K562 (cell line): ENCODE data around the gene BTBD2. TPM values are rescaled to one million over a fixed set of nuclear protein-coding genes. Genes with fewer than 3 reads are reported as not detected.

ENCODE experiments used
- CEBPZ ChIP-seq: fragments of 150-350 bp; IDR thresholded peaks from 2 replicates; pipeline ENCODE4 v1.6.1; 2014; ENCODE audit warnings: low read depth, mild to moderate bottlenecking, low read length, borderline replicate concordance
- FIP1L1 ChIP-seq: fragments of 200-400 bp; formaldehyde crosslinking; IDR thresholded peaks from 2 replicates; pipeline ENCODE4 v1.6.1; 2018; ENCODE audit warnings: mild to moderate bottlenecking, low read depth, low read length; ENCODE audit not compliant: poor library complexity, severe bottlenecking
- MECOM ChIP-seq: fragments of 250-450 bp; sonication (Bioruptor Pico); IDR thresholded peaks from 2 replicates; pipeline ENCODE4 v1.8.0; 2022; ENCODE audit warnings: inconsistent platforms
- MITF ChIP-seq: IDR thresholded peaks from 2 replicates; pipeline ENCODE4 v1.6.1; 2014; ENCODE audit warnings: antibody characterized with exemption
- MYNN ChIP-seq, 2 experiments: sonication (generic); formaldehyde crosslinking in 1 of 2; IDR thresholded peaks; 2 replicates each; pipeline versions ENCODE4 v1.5.0 to v1.6.1; 2016 to 2020; ENCODE audit warnings: antibody characterized with exemption in 1 of 2, missing genetic modification reagents in 1 of 2
- RBM22 ChIP-seq: fragments of 200-400 bp; formaldehyde crosslinking; IDR thresholded peaks from 2 replicates; pipeline ENCODE4 v1.6.1; 2018; ENCODE audit warnings: low read length, low read depth; ENCODE audit not compliant: poor library complexity, severe bottlenecking
- TAL1 ChIP-seq: fragments of 450-650 bp; IDR thresholded peaks from 2 replicates; pipeline ENCODE4 v1.6.1; 2016; ENCODE audit warnings: mild to moderate bottlenecking
- ZBTB11 ChIP-seq, 3 experiments: fragments of 200-800 bp in 1 of 3; fragments of 250-450 bp in 1 of 3; fragments of 450-650 bp in 1 of 3; sonication (Bioruptor Pico) in 1 of 3; sonication (Bioruptor generic) in 1 of 3; formaldehyde crosslinking in 1 of 3; IDR thresholded peaks; 2 replicates each; pipeline versions ENCODE4 v1.6.1 to v1.8.0; 2016 to 2022; ENCODE audit warnings: mild to moderate bottlenecking in 2 of 3, missing genetic modification characterization in 2 of 3, missing compliant biosample characterization in 1 of 3, moderate library complexity in 1 of 3
- ZHX1 ChIP-seq: fragments of 150-350 bp; conservative IDR thresholded peaks from 2 replicates; pipeline ENCODE4 v1.6.1; 2014; ENCODE audit warnings: low read length
- ZNF146 ChIP-seq: IDR thresholded peaks from one replicate; pipeline ENCODE4 v1.6.1; 2018; ENCODE audit warnings: missing compliant biosample characterization; ENCODE audit not compliant: unreplicated experiment
- ZNF408 ChIP-seq: fragments of 250-450 bp; sonication (Bioruptor Pico); IDR thresholded peaks from 2 replicates; pipeline ENCODE4 v1.4.0; 2020; ENCODE audit warnings: low read depth, mild to moderate bottlenecking, moderate library complexity
- ZNF511 ChIP-seq: sonication (generic); formaldehyde crosslinking; IDR thresholded peaks from 2 replicates; pipeline ENCODE4 v1.8.0; 2022; ENCODE audit warnings: mild to moderate bottlenecking, missing genetic modification reagents
- polyA plus RNA-seq, 8 experiments: library from polyadenylated mRNA; depleted of rRNA in 4 of 8; stranded (reverse) in 5 of 8; unstranded in 3 of 8; fragments of >200 nt; fragmentation: Nextera tagmentation in 2 of 8; fragmentation: Illumina TruSeq in 1 of 8; extraction: Ambion mirVana in 2 of 8; extraction: Trizol in 1 of 8; gene quantifications; 2 replicates each; pipeline versions ENCODE4 v1.2.1 to v1.2.3, GENCODE V29; 2011 to 2014; ENCODE audit warnings: inconsistent platforms in 1 of 8, missing spikeins in 1 of 8
- total RNA-seq, 7 experiments: library from RNA; depleted of rRNA in 6 of 7; stranded (reverse); fragments of >200 nt in 6 of 7; fragmentation: Illumina TruSeq in 2 of 7; extraction: Trizol in 2 of 7; gene quantifications; 2 replicates each; pipeline versions ENCODE4 v1.2.1 to v1.2.3, GENCODE V29; 2011 to 2021; ENCODE audit warnings: low replicate concordance in 1 of 7

Gene BTBD2
- total and polyA plus RNA-seq, 9 of the 15 experiments (the other 6 are each of a cell fraction or from before 2014, with no cell fraction given) = 0.10 to 15.6 (median 6.9) TPM

GRCh38 chr19:1987197-1988187 lies 28.0 kb downstream of the BTBD2 start (continued):
- TF ChIP-seq RBM22 (peak; percentile 19), ZHX1 (no peak), MECOM (CRISPR knock-in tag) (no peak), MYNN (IDR thresholded peaks at IDR 0.05) (0 out of 2 replicates have a peak, but pooled peaks have one; percentile 20), MYNN (CRISPR knock-in tag; IDR thresholded peaks at IDR 0.05) (no peak), CEBPZ (no peak), ZBTB11 (CRISPR knock-in tag; IDR thresholded peaks at IDR 0.05) (no peak), FIP1L1 (no peak), ZNF511 (CRISPR knock-in tag) (no peak), TAL1 (no peak), ZNF146 (CRISPR knock-in tag) (no peak), MITF (no peak), ZNF408 (CRISPR knock-in tag) (no peak)
